GM12878 (cell line): ENCODE data around the gene CCDC149. TPM values are rescaled to one million over a fixed set of nuclear protein-coding genes. Genes with fewer than 3 reads are reported as not detected.

Source experiments
- ATAC-seq: fragments of 200-7000 bp; cut with Tn5 transposase; 3 replicates; pipeline ENCODE4 v1.9.1; 2020; ENCODE audit warnings: mild to moderate bottlenecking, moderate library complexity
- BruUV-seq: library from RNA; stranded (reverse); fragments of 400-500 nt; replicated peaks from 2 replicates; lab custom pipeline; 2021; lab: Mats Ljungman, UMichigan
- CTCF ChIA-PET: fragments of 300-600 bp; sonication (Branson Sonifier 250); formaldehyde crosslinking; extraction: SDS; loops from one replicate; lab custom pipeline; 2021; ENCODE audit warnings: inconsistent platforms; lab: Yijun Ruan, JAX
- POLR2A ChIA-PET: fragments of 350-600 bp; formaldehyde crosslinking; extraction: SDS; loops from one replicate; lab custom pipeline; 2021; ENCODE audit warnings: inconsistent platforms; lab: Charles Lee
- RAD21 ChIA-PET: fragments of 300-600 bp; sonication (Branson Sonifier 250); formaldehyde crosslinking; loops from one replicate; lab custom pipeline; 2023; ENCODE audit warnings: antibody characterized with exemption; ENCODE audit not compliant: unreplicated experiment; lab: Charles Lee
- SMC1A ChIA-PET: fragments of 300-600 bp; sonication (Branson Sonifier 250); formaldehyde crosslinking; loops from one replicate; lab custom pipeline; 2023; ENCODE audit not compliant: unreplicated experiment, uncharacterized antibody; lab: Charles Lee
- DNase-seq: peaks from one replicate; pipeline ENCODE4 v3.0.0-alpha.2; 2011; ENCODE audit warnings: low read depth, low spot score
- FAIRE-seq: peaks from 3 replicates; lab custom pipeline; 2011; peaks lifted over from hg19 to GRCh38; lab: Jason Lieb, UNC
- H2AFZ ChIP-seq: 2 replicates; pipeline ENCODE4 v1.6.0; 2011; ENCODE audit warnings: low read depth, low read length, control low read depth; ENCODE audit not compliant: control insufficient read depth
- H3K27ac ChIP-seq: 2 replicates; pipeline ENCODE4 v1.5.1; 2011; ENCODE audit warnings: control low read depth; ENCODE audit not compliant: control insufficient read depth, insufficient read depth
- H3K27me3 ChIP-seq, 2 experiments: replicated peaks in 1 of 2; 2 replicates each; pipeline versions ENCODE4 v1.6.0 to v1.6.1; 2011; ENCODE audit warnings: low read length in 1 of 2; ENCODE audit not compliant: control insufficient read depth in 2 of 2, insufficient read depth in 2 of 2
- H3K36me3 ChIP-seq, 2 experiments: 2 replicates each; pipeline ENCODE4 v1.5.1; 2011; ENCODE audit warnings: low read length in 1 of 2; ENCODE audit not compliant: control insufficient read depth in 2 of 2, insufficient read depth in 2 of 2
- H3K4me1 ChIP-seq: 2 replicates; pipeline ENCODE4 v1.6.1; 2011; ENCODE audit warnings: mild to moderate bottlenecking, low read length, moderate library complexity, mixed read lengths; ENCODE audit not compliant: control insufficient read depth, insufficient read depth
- H3K4me2 ChIP-seq: 2 replicates; pipeline ENCODE4 v1.6.0; 2011; ENCODE audit warnings: control low read depth; ENCODE audit not compliant: control insufficient read depth, insufficient read depth
- H3K4me3 ChIP-seq: fragments of 200-600 bp; sonication (generic); 2 replicates; pipeline ENCODE4 v1.5.1; 2016
- H3K79me2 ChIP-seq: 2 replicates; pipeline ENCODE4 v1.6.0; 2011; ENCODE audit warnings: low read length; ENCODE audit not compliant: control insufficient read depth, insufficient read depth
- H3K9ac ChIP-seq: 2 replicates; pipeline ENCODE4 v1.8.0; 2011; ENCODE audit warnings: low read length, control low read depth, mixed read lengths; ENCODE audit not compliant: control insufficient read depth, insufficient read depth
- H3K9me3 ChIP-seq: replicated peaks from 3 replicates; pipeline ENCODE4 v1.5.1; 2011; ENCODE audit warnings: mild to moderate bottlenecking, low read length; ENCODE audit not compliant: control insufficient read depth, insufficient read depth
- H4K20me1 ChIP-seq: 2 replicates; pipeline ENCODE4 v1.6.0; 2011; ENCODE audit not compliant: control insufficient read depth, insufficient read depth
- CEBPZ ChIP-seq: fragments of 150-350 bp; IDR thresholded peaks from 2 replicates; pipeline ENCODE4 v1.6.1; 2016; ENCODE audit warnings: low read depth, low read length
- IKZF2 ChIP-seq, 2 experiments: fragments of 450-650 bp; IDR thresholded peaks; 2 replicates each; pipeline ENCODE4 v1.6.1; 2017; ENCODE audit warnings: mild to moderate bottlenecking in 2 of 2, moderate library complexity in 2 of 2
- JUNB ChIP-seq: IDR thresholded peaks from 2 replicates; pipeline ENCODE4 v1.6.1; 2016; ENCODE audit warnings: antibody characterized with exemption, mild to moderate bottlenecking
- NKRF ChIP-seq: fragments of 450-650 bp; conservative IDR thresholded peaks from 2 replicates; pipeline ENCODE4 v1.6.1; 2017; ENCODE audit warnings: mild to moderate bottlenecking, moderate library complexity
- RFX5 ChIP-seq: IDR thresholded peaks from 2 replicates; pipeline ENCODE4 v1.6.1; 2011; ENCODE audit warnings: low read depth, low read length, improper control_type of control experiment
- TCF12 ChIP-seq: IDR thresholded peaks from 2 replicates; pipeline ENCODE4 v1.6.1; 2011; ENCODE audit warnings: low read depth, mild to moderate bottlenecking, low read length
- YBX1 ChIP-seq: fragments of 450-650 bp; IDR thresholded peaks from 2 replicates; pipeline ENCODE4 v1.6.1; 2016; ENCODE audit warnings: antibody characterized with exemption
- WGBS: methylation state at CpG from one replicate; pipeline ENCODE4 v1.1.6; 2016; ENCODE audit warnings: low lambda C conversion rate; ENCODE audit not compliant: insufficient replicate concordance, insufficient coverage; ENCODE audit errors: missing lambda C conversion rate; 5-methylcytosine and 5-hydroxymethylcytosine counted together
- in situ Hi-C: fragments of 300-500 bp; cut with MboI; formaldehyde crosslinking; loops from 9 replicates; pipeline ENCODE4 v1.14.3; 2018; ENCODE audit warnings: mixed read lengths
- intact Hi-C: fragments of 100-400 bp; cut with micrococcal nuclease; formaldehyde crosslinking; loops from one replicate; pipeline ENCODE4 v1.14.2; 2022; ENCODE audit not compliant: unreplicated experiment
- polyA plus RNA-seq, 11 experiments: library from polyadenylated mRNA; depleted of rRNA in 4 of 11; unstranded in 6 of 11; stranded (reverse) in 5 of 11; fragments of >200 nt; fragmentation: Nextera tagmentation in 4 of 11; fragmentation: Illumina TruSeq in 1 of 11; extraction: Ambion mirVana in 4 of 11; extraction: Trizol in 1 of 11; gene quantifications; 1 replicate in 1 of 11; 2 replicates in 10 of 11; pipeline versions ENCODE4 v1.2.1 to v1.2.3, GENCODE V29; 2011 to 2016; ENCODE audit warnings: inconsistent platforms in 2 of 11, missing spikeins in 2 of 11, low read depth in 1 of 11
- total RNA-seq, 4 experiments: library from RNA; depleted of rRNA in 3 of 4; stranded (reverse); fragments of >200 nt in 3 of 4; fragmentation: Illumina TruSeq in 1 of 4; extraction: Trizol in 1 of 4; gene quantifications; 2 replicates each; pipeline versions ENCODE4 v1.2.1 to v1.2.3, GENCODE V29; 2013 to 2021

The CCDC149 gene
- total and polyA plus RNA-seq, 10 of the 15 experiments (the other 5 are each of a cell fraction or from before 2014, with no cell fraction given) = 0.03 to 0.04 (median 0.04) TPM; not detected in 7

GRCh38 chr4:24768006-24768405 lies 144.8 kb downstream of the CCDC149 start:
- RAD21 ChIA-PET = no interaction called here
- in situ Hi-C loops (no loop called here), intact Hi-C loops (no loop called here)
- CTCF ChIA-PET = no interaction called here
- TF ChIP-seq TCF12 (0 out of 2 replicates have a peak, but pooled peaks have one; percentile 18), RFX5 (no peak), IKZF2 (IDR thresholded peaks at IDR 0.05) (no peak), YBX1 (no peak)
- DNase-seq (no peak), ATAC-seq (no peak), FAIRE-seq (no peak)
- SMC1A ChIA-PET = no interaction called here
- no peaks in the 10 kb centered on the region for H3K79me2 ChIP-seq
- no peaks in the 10 kb centered on the region for H3K36me3 ChIP-seq
- H3K27me3 ChIP-seq = no peaks in the 10 kb centered on the region
- H2AFZ ChIP-seq = no peak overlapping the region
- WGBS = 12% methylated on average over 5 of the region's 5 CpGs
- H3K4me2 ChIP-seq = no peak overlapping the region
- no peak overlapping the region for H3K27ac ChIP-seq
- H3K9me3 ChIP-seq = no peaks in the 10 kb centered on the region; the same call in 2 of the 3 replicates
- H4K20me1 ChIP-seq = no peaks in the 10 kb centered on the region
- no TSS peak for BruUV-seq
- no peak overlapping the region for H3K9ac ChIP-seq
- POLR2A ChIA-PET = no interaction called here
- no peak overlapping the region for H3K4me3 ChIP-seq
- H3K4me1 ChIP-seq = peaks cover 11% of the 10 kb centered on the region

GRCh38 chr4:24765376-24765988 lies 147.4 kb downstream of the CCDC149 start:
- SMC1A ChIA-PET = interaction anchor here (0.7 kb wide), 1 partner anchor 24 kb away, joined by 4 read pairs; no protein-coding TSS in a partner anchor
- Histone ChIP-seq H3K4me2 (no peak overlapping the region), H3K36me3 (no peaks in the 10 kb centered on the region), H2AFZ (no peak overlapping the region), H3K4me1 (peaks cover 11% of the 10 kb centered on the region), H3K79me2 (no peaks in the 10 kb centered on the region), H3K27ac (no peak overlapping the region), H3K9me3 (no peaks in the 10 kb centered on the region; the same call in 2 of the 3 replicates), H3K4me3 (no peak overlapping the region), H3K27me3 (no peaks in the 10 kb centered on the region), H3K9ac (no peak overlapping the region), H4K20me1 (no peaks in the 10 kb centered on the region)
- DNase-seq (no peak), ATAC-seq (no peak), FAIRE-seq (no peak)
- RAD21 ChIA-PET = no interaction called here
- POLR2A ChIA-PET = no interaction called here
- intact Hi-C loops (no loop called here), in situ Hi-C loops (no loop called here)
- no TSS peak for BruUV-seq
- CTCF ChIA-PET = no interaction called here
- WGBS = 14% methylated on average over 4 of the region's 4 CpGs
- TF ChIP-seq NKRF (no peak), CEBPZ (no peak), JUNB (no peak)
